ENCODE data around the gene ZYX. TPM values are rescaled to one million over a fixed set of nuclear protein-coding genes. Genes with fewer than 3 reads are reported as not detected.
A peak's percentile ranks its signal among the peaks of the same experiment; 100 is the strongest.

Gene ZYX
- total RNA-seq, 1 donor from 2014 or later, result 114 TPM

DNA sequence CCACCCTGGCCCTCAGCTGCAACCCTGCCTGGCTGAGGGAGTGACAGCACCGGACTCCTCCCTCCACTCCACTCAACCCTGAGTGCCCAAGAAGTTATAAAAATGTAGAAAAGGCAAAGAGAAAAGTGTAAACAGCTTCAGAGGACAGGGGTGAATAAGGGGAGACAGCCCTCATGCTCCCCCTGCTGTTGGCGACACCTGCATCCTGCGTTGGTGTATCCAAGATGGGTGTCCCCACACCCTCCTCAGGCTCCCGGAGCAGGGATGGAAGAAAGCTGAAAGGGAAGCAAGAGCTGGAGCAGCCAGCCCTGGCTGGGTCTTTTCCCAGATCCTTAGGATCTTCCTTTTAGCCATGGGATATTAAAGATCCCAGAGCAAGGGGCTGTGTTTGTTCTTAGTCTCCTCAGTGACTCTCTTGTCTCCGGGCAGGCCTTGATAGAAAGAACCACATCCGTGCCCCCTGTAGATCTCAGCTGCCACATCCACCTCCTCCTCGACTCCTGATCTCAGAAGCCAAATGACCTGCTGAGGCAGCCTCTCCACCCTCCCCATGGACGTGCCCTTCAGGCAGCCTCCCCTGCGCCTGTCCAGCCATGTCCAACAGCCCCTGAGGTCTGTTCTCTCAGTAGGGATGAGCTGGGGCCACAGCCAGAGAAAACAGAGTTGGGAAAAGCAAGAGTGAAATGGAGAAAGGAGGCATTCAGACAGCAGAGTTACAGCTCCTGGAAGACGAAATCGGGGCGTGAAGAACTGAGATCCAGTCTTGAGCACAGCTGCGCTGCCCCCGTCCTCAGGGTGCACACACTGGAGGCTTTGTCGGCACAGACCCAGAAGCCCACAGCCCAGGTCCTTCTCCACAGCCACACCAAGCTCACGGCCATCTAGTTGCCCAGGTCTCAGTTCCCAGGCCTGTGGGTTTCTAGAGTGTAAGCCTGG, 25.4 kb upstream of the ZYX start:
- no peak for DNase-seq (ENCODE audit: low spot score)
- H3K27ac Mint-ChIP-seq, result no peak overlapping the region
- peaks cover 29% of the 10 kb centered on the region for H3K27me3 Mint-ChIP-seq (ENCODE audit: low read depth)
- no peaks in the 10 kb centered on the region for H3K9me3 Mint-ChIP-seq
- H3K4me1 Mint-ChIP-seq (ENCODE audit: low read depth), result peaks cover 1% of the 10 kb centered on the region
- no peak overlapping the region for H3K4me3 Mint-ChIP-seq (ENCODE audit: low read depth)
- no peaks in the 10 kb centered on the region for H3K36me3 Mint-ChIP-seq (ENCODE audit: low read depth)
- intact Hi-C loops (cut with micrococcal nuclease), result no loop called here

DNA sequence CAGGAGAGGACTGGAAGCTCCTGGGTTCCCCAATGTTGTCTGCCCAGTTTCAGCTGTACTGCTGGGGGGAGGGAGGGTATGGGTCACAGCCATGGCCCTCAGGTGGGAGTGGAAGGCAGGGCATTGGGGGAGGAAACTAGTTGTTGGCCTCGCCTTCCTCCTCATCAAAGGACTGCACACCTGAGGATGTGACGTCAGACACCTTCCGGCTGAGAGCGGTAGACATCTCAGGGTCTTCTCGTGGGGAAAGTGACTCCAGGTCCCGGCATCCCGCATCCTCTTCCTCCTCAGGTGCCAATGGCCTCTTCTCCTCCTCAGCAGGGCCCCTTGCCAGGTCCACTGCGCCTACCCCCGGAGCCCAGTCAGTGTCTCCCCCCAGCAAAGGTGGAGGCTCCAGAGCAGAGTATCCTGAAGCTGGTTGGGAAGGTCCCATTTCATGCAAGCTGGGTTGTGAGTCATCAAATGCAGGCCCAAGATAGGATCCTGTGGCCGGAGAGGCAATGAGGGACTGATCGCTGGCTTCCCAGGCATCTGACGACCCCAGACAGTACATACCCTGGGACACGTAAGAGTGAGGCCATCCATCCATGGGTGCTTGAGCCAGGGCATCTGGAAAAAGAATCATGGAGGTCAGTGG, 24.6 kb upstream of the ZYX start:
- no peaks in the 10 kb centered on the region for H3K36me3 Mint-ChIP-seq (ENCODE audit: low read depth)
- no peaks in the 10 kb centered on the region for H3K9me3 Mint-ChIP-seq
- H3K27ac Mint-ChIP-seq, result no peak overlapping the region

GRCh38 chr7:143358626-143359025, 22.5 kb upstream of the ZYX start:
- Mint-ChIP-seq H3K9me3 (no peaks in the 10 kb centered on the region), H3K4me3 (ENCODE audit: low read depth) (no peak overlapping the region), H3K27me3 (ENCODE audit: low read depth) (peaks cover 42% of the 10 kb centered on the region), H3K27ac (no peak overlapping the region), H3K36me3 (ENCODE audit: low read depth) (no peaks in the 10 kb centered on the region), H3K4me1 (ENCODE audit: low read depth) (peaks cover 6% of the 10 kb centered on the region)
- DNase-seq (ENCODE audit: low spot score), result no peak
- intact Hi-C loops (cut with micrococcal nuclease), result no loop called here

More for the DNA sequence above, 24.6 kb upstream of the ZYX start:
- H3K27me3 Mint-ChIP-seq (ENCODE audit: low read depth), result peaks cover 36% of the 10 kb centered on the region
- peaks cover 3% of the 10 kb centered on the region for H3K4me1 Mint-ChIP-seq (ENCODE audit: low read depth)
- no peak for DNase-seq (ENCODE audit: low spot score)
- no peak overlapping the region for H3K4me3 Mint-ChIP-seq (ENCODE audit: low read depth)
- intact Hi-C loops (cut with micrococcal nuclease), result no loop called here

- Mint-ChIP-seq H3K4me3 (ENCODE audit: low read depth) (no peak overlapping the region), H3K27me3 (ENCODE audit: low read depth) (peaks cover 55% of the 10 kb centered on the region)
- intact Hi-C loops (cut with micrococcal nuclease), result loop anchor here (5.0 kb wide), 1 partner anchor 73 kb away; the partner anchor contains the start of gene CASP2
Measured at GRCh38 chr7:143359771-143360353, 21.3 kb upstream of the ZYX start.

GRCh38 chr7:143360788-143361551, 20.2 kb upstream of the ZYX start:
- DNase-seq (ENCODE audit: low spot score), result no peak
- no peak overlapping the region for H3K27ac Mint-ChIP-seq
- H3K27me3 Mint-ChIP-seq (ENCODE audit: low read depth), result peaks cover 63% of the 10 kb centered on the region
- H3K4me1 Mint-ChIP-seq (ENCODE audit: low read depth), result peaks cover 9% of the 10 kb centered on the region
- no peaks in the 10 kb centered on the region for H3K9me3 Mint-ChIP-seq
- intact Hi-C loops (cut with micrococcal nuclease), result loop anchor here (5.0 kb wide), 1 partner anchor 74 kb away; the partner anchor contains the start of gene CASP2
- no peaks in the 10 kb centered on the region for H3K36me3 Mint-ChIP-seq (ENCODE audit: low read depth)
- H3K4me3 Mint-ChIP-seq (ENCODE audit: low read depth), result peak overlapping the region; percentile 69

More at GRCh38 chr7:143359771-143360353, 21.3 kb upstream of the ZYX start:
- Mint-ChIP-seq H3K36me3 (ENCODE audit: low read depth) (no peaks in the 10 kb centered on the region), H3K27ac (no peak overlapping the region), H3K9me3 (no peaks in the 10 kb centered on the region), H3K4me1 (ENCODE audit: low read depth) (peaks cover 9% of the 10 kb centered on the region)
- no peak for DNase-seq (ENCODE audit: low spot score)

DNA sequence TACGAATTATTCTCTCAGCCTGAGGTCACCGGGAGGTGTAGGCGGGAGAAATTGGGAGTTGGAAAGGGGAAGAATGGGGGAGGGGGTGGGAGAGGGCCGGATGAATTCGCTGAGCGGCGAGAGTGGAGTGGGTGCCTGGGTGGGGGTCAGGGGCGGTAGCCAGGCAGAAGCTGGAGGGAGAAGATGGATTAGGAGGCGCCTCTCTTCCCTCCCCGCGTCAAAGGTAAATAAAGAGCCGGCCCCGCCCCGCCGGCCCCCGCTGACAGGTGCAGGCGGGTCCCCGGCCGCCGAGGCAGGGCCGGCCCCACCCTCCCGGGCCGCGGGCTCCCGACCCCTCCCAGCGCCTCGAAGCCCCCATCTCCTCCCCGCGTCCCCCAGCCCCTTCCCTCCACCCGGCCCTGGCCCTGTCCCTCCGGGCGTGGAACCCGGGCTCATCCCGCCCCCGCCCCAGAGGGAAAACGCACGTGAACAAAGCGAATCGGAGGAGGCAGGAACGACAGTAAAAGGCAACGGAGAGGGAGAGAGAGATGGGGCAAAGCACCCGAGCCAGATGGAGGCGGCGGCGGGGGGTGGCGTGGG, 19.5 kb upstream of the ZYX start:
- H3K27ac Mint-ChIP-seq, result no peak overlapping the region
- peaks cover 9% of the 10 kb centered on the region for H3K4me1 Mint-ChIP-seq (ENCODE audit: low read depth)
- peak overlapping the region; percentile 81 for H3K4me3 Mint-ChIP-seq (ENCODE audit: low read depth)
- DNase-seq (ENCODE audit: low spot score), result no peak
- H3K27me3 Mint-ChIP-seq (ENCODE audit: low read depth), result peaks cover 68% of the 10 kb centered on the region
- intact Hi-C loops (cut with micrococcal nuclease), result loop anchor here (2.0 to 5.0 kb wide), 2 partner anchors 19 to 74 kb away; partner anchors contain the start of genes CASP2 and ZYX
- no peaks in the 10 kb centered on the region for H3K36me3 Mint-ChIP-seq (ENCODE audit: low read depth)
- no peaks in the 10 kb centered on the region for H3K9me3 Mint-ChIP-seq

DNA sequence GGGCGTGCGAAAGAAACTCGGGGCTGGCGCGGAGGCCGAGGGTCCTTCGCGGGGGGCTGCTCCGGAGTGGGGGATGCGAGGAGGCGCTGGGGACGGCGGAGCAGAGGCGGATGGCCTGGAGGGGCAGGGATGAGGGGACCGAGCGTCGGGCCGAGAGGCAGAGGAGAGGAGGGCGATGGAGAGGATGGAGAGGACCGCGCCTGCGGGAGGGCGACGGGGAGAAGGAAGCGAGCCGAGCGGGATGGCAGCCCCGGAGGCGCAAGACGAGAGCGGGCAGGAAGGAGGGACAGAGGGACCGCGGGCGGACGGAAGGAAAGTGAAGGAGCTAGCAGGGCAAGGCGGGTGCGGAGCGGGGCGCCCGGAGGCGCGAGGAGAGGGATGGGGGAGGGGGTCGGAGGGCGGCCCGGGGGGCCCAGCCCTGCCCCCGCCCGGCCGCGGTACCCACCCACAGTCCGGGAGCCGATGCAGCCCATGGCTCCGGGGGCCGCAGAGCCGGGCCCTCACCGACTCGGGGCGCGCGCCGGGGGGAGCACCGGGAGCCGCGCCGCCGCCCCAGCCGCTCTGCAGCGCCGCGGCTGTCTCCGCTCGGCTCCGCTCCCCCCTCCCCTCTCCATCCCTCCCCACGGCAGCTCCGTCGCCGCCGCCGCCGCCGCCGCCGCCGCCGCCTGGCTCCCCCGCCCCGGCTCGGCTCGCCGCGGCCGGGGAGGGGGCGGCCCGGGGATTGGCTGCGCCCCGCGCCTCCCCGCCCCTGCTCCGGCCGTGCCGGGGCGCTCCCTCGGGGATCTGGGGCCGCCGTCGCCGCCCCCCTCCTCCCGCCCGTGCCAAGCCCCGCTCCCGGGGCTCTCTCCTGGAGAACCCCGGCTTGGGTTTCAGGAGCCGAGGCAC, 18.8 kb upstream of the ZYX start, which contains the start of gene FAM131B:
Gene FAM131B (minus strand): TSS at position 583 of the 885 bp plus-strand sequence. CDS start 110 bp downstream, at position 473.
- intact Hi-C loops (cut with micrococcal nuclease), result loop anchor here (1.0 to 5.0 kb wide), 3 partner anchors 10 to 75 kb away; partner anchors contain the start of genes CASP2 and ZYX
- Mint-ChIP-seq H3K27me3 (ENCODE audit: low read depth) (peaks cover 73% of the 10 kb centered on the region), H3K27ac (no peak within 1 kb of the TSS)

DNA sequence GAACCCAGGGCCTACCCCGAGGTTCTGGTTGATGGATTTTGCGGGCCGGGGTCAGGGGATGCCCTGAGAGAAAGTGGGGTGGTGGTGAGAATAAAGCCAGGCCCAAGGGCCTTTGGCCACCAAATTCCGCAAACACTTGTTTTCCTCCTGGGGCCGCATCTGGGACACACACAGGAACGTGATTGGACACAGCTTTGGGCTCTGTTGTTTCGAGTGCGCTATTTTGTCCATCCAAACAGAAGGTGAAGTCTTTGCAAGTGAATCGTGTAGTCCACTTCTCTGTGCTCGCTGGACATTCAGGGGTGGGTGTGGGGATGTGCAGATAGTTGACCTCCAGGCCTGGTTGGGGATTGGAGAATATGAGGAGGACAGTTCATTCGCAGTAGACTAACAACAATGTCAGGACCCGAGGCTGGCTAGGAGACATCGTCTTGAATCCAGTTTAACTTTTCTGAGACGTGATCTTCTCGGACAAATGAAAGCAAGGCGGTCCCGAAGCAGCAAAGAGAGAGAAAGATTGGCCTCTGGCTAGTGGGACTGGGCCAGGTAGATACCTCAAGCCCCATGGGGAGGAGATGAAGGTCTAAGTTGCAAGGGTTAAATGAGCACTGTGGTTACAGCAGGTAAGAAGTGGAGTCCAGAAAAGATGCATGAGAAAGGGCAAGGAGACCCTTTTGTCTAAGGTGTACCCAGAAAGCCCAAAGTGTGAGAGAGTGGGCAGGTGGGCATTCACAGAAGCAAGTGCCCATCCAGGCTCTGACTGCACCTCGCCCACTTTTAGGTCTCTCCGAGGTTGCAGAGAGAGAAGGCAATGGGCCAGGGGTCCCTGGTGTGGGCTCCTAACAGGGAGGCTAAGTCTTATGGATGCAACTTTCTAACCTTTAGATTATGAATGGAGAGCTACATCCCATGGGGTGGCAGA, 17.9 kb upstream of the ZYX start:
- peak overlapping the region; percentile 48 for H3K4me3 Mint-ChIP-seq (ENCODE audit: low read depth)
- intact Hi-C loops (cut with micrococcal nuclease), result loop anchor here (1.0 to 5.0 kb wide), 3 partner anchors 9 to 76 kb away; partner anchors contain the start of genes CASP2 and ZYX
- no peaks in the 10 kb centered on the region for H3K36me3 Mint-ChIP-seq (ENCODE audit: low read depth)
- H3K4me1 Mint-ChIP-seq (ENCODE audit: low read depth), result peaks cover 9% of the 10 kb centered on the region
- H3K27me3 Mint-ChIP-seq (ENCODE audit: low read depth), result peaks cover 70% of the 10 kb centered on the region
- H3K27ac Mint-ChIP-seq, result no peak overlapping the region
- no peak for DNase-seq (ENCODE audit: low spot score)
- H3K9me3 Mint-ChIP-seq, result no peaks in the 10 kb centered on the region

More for the DNA sequence above, 18.8 kb upstream of the ZYX start, which contains the start of gene FAM131B:
- no peak for DNase-seq (ENCODE audit: low spot score)
- H3K36me3 Mint-ChIP-seq (ENCODE audit: low read depth), result no peaks in the 10 kb centered on the region
- peaks cover 9% of the 10 kb centered on the region for H3K4me1 Mint-ChIP-seq (ENCODE audit: low read depth)
- H3K4me3 Mint-ChIP-seq (ENCODE audit: low read depth), result peak within 1 kb of the TSS; percentile 81
- no peaks in the 10 kb centered on the region for H3K9me3 Mint-ChIP-seq

- Mint-ChIP-seq H3K27me3 (ENCODE audit: low read depth) (peaks cover 44% of the 10 kb centered on the region), H3K4me1 (ENCODE audit: low read depth) (peaks cover 21% of the 10 kb centered on the region), H3K27ac (no peak overlapping the region), H3K36me3 (ENCODE audit: low read depth) (no peaks in the 10 kb centered on the region), H3K4me3 (ENCODE audit: low read depth) (no peak overlapping the region), H3K9me3 (no peaks in the 10 kb centered on the region)
- no peak for DNase-seq (ENCODE audit: low spot score)
- intact Hi-C loops (cut with micrococcal nuclease), result no loop called here
Measured at GRCh38 chr7:143367972-143368371, 13.2 kb upstream of the ZYX start.

- peaks cover 40% of the 10 kb centered on the region for H3K27me3 Mint-ChIP-seq (ENCODE audit: low read depth)
Measured at GRCh38 chr7:143368387-143368786, 12.8 kb upstream of the ZYX start.

More at GRCh38 chr7:143368387-143368786, 12.8 kb upstream of the ZYX start:
- Mint-ChIP-seq H3K9me3 (no peaks in the 10 kb centered on the region), H3K27ac (no peak overlapping the region), H3K4me1 (ENCODE audit: low read depth) (peaks cover 21% of the 10 kb centered on the region), H3K36me3 (ENCODE audit: low read depth) (no peaks in the 10 kb centered on the region), H3K4me3 (ENCODE audit: low read depth) (no peak overlapping the region)
- DNase-seq (ENCODE audit: low spot score), result no peak
- intact Hi-C loops (cut with micrococcal nuclease), result no loop called here
